ENCODE results near the gene DYNLL1. TPM values are rescaled to one million over a fixed set of nuclear protein-coding genes. Genes with fewer than 3 reads are reported as not detected.

Gene DYNLL1
- total RNA-seq, 4 donors from 2014 or later, result 70.6 to 280 (median 137) TPM

DNA sequence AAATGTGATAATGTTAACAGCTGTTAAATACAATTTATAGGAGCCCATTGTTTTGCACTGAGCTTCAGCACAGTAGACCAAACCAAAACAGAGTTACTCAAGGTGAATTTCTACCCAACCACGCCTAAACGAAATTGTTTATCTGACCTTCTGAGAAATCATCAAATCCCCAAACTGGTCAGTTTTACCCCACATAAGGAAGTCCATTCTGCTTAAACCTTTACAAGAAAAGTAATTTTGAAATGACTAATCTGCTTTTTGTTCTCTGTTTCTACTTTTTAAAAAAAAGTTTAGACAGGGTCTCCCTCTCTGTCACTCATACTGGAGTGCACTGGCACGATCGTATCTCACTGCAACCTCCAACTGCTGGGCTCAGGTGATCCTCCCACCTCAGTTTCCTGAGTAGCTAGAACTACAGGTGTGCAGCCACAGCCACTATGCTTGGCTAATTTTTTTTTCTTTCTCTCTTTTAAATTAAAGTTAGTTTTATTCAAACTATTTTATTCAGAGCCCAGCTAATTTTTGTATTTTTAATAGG, 36.9 kb downstream of the DYNLL1 start:
- TF ChIP-seq CTCF (IDR thresholded peaks at IDR 0.05; ENCODE audit: low read depth), result no peak

- no peak for TF ChIP-seq CTCF (IDR thresholded peaks at IDR 0.05; ENCODE audit: low read depth)
These were observed 38.3 kb downstream of the DYNLL1 start, which contains the start of gene RNF10 for GRCh38 chr12:120534203-120534702. Gene RNF10 (plus strand): TSS chr12:120534356. CDS start chr12:120534812, 456 bp downstream.

- no peak for TF ChIP-seq CTCF (IDR thresholded peaks at IDR 0.05; ENCODE audit: low read depth)
These were observed 39.1 kb downstream of the DYNLL1 start for GRCh38 chr12:120534703-120535655.

GRCh38 chr12:120536064-120536791, 40.3 kb downstream of the DYNLL1 start:
- no peak for TF ChIP-seq CTCF (IDR thresholded peaks at IDR 0.05; ENCODE audit: low read depth)

DNA sequence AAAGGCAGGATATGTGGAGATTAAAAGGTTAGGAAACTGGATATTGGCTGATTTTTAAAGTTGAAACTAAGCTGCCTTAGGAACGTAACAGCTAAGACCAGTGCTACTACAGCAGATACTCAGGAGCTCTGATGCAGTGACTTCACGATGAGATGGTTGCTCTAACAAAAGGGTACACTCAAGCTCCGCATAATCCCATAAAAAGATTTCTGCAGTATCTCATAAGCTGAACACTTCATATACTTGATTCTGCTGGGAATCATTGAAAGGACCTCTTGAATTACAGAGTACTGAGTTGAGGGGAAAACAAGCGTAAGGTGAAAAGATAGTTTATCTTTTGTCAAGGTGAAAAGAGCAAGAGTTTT, 41.9 kb downstream of the DYNLL1 start:
- TF ChIP-seq CTCF (IDR thresholded peaks at IDR 0.05; ENCODE audit: low read depth), result no peak

- no peak for TF ChIP-seq CTCF (IDR thresholded peaks at IDR 0.05; ENCODE audit: low read depth)
These were observed 42.6 kb downstream of the DYNLL1 start for GRCh38 chr12:120538281-120539156.
